SKM-1 treated with dmso at 0.1 percent for 144 hours (cell line): ENCODE measurements around the gene HS3ST6.
"Not testable (repeated sequence)": the region's sequence is repeated elsewhere in the genome, so short reads cannot be mapped to it uniquely, and the experiment has no call there.

Source experiments
- DNase-seq: peaks from one replicate; lab custom pipeline; 2025; ENCODE audit not compliant: unreplicated experiment; lab: John Stamatoyannopoulos, UW

The HS3ST6 gene

GRCh38 chr16:1909561-1910231, 8.5 kb downstream of the HS3ST6 start:
- DNase-seq, result no peak

GRCh38 chr16:1908983-1909382, 9.2 kb downstream of the HS3ST6 start:
- no peak for DNase-seq

- DNase-seq, result no peak
Observed at GRCh38 chr16:1908184-1908583, 10.0 kb downstream of the HS3ST6 start.

- DNase-seq, result no peak
Observed at GRCh38 chr16:1907226-1907860, 10.9 kb downstream of the HS3ST6 start.

- no peak for DNase-seq
Observed at GRCh38 chr16:1906846-1907165, 11.4 kb downstream of the HS3ST6 start.

- DNase-seq, result no peak
Observed at GRCh38 chr16:1906055-1906845, 12.0 kb downstream of the HS3ST6 start.

- DNase-seq, result no peak
Observed at GRCh38 chr16:1903845-1904840, 14.1 kb downstream of the HS3ST6 start.

- no peak for DNase-seq
Observed at GRCh38 chr16:1903220-1903574, 15.0 kb downstream of the HS3ST6 start.

- no peak for DNase-seq
Observed at GRCh38 chr16:1902547-1903219, 15.5 kb downstream of the HS3ST6 start.

GRCh38 chr16:1900452-1900774, 17.8 kb downstream of the HS3ST6 start:
- DNase-seq, result no peak

GRCh38 chr16:1899641-1900451, 18.4 kb downstream of the HS3ST6 start:
- no peak for DNase-seq

GRCh38 chr16:1897692-1898091, 20.5 kb downstream of the HS3ST6 start:
- DNase-seq, result not testable (repeated sequence)

- DNase-seq, result no peak
Observed at GRCh38 chr16:1895949-1896675, 22.1 kb downstream of the HS3ST6 start.

- no peak for DNase-seq
Observed at GRCh38 chr16:1895068-1895467, 23.1 kb downstream of the HS3ST6 start.

- DNase-seq, result no peak
Observed at GRCh38 chr16:1890708-1891050, 27.5 kb downstream of the HS3ST6 start.

- DNase-seq, result no peak
Observed at GRCh38 chr16:1890024-1890707, 28.0 kb downstream of the HS3ST6 start.

GRCh38 chr16:1887711-1888354, 30.4 kb downstream of the HS3ST6 start:
- no peak for DNase-seq

GRCh38 chr16:1884889-1885288, 33.3 kb downstream of the HS3ST6 start:
- no peak for DNase-seq
